A549 (cell line): ENCODE results near the gene GGT7.

Experiments
- CHD4 ChIP-seq: fragments of 200-600 bp; sonication (generic); IDR thresholded peaks from 2 replicates; pipeline ENCODE4 v1.6.1; 2016; ENCODE audit warnings: antibody characterized with exemption, mild to moderate bottlenecking, borderline replicate concordance
- ESRRA ChIP-seq: fragments of 150-350 bp; IDR thresholded peaks from 2 replicates; pipeline ENCODE4 v1.6.1; 2014; ENCODE audit warnings: mild to moderate bottlenecking, low read length, borderline replicate concordance
- FOSB ChIP-seq: fragments of 250-450 bp; sonication (Bioruptor Pico); IDR thresholded peaks from 2 replicates; pipeline ENCODE4 v1.5.0; 2020; ENCODE audit warnings: mild to moderate bottlenecking, moderate library complexity
- TP53 ChIP-seq: fragments of 250-450 bp; sonication (Bioruptor Pico); IDR thresholded peaks from 2 replicates; pipeline ENCODE4 v1.5.0; 2021; ENCODE audit warnings: mild to moderate bottlenecking, moderate library complexity
- TF ChIP-seq, protein P1 (sequence below): fragments of >200 bp; sonication (Bioruptor Twin); formaldehyde crosslinking; IDR thresholded peaks from 3 replicates; pipeline ENCODE4 v1.5.1; 2016
- TF ChIP-seq, protein P2 (sequence below): fragments of 200-600 bp; sonication (generic); IDR thresholded peaks from 2 replicates; pipeline ENCODE4 v1.6.1; 2016; ENCODE audit warnings: antibody characterized with exemption, mild to moderate bottlenecking, moderate library complexity

DNA sequence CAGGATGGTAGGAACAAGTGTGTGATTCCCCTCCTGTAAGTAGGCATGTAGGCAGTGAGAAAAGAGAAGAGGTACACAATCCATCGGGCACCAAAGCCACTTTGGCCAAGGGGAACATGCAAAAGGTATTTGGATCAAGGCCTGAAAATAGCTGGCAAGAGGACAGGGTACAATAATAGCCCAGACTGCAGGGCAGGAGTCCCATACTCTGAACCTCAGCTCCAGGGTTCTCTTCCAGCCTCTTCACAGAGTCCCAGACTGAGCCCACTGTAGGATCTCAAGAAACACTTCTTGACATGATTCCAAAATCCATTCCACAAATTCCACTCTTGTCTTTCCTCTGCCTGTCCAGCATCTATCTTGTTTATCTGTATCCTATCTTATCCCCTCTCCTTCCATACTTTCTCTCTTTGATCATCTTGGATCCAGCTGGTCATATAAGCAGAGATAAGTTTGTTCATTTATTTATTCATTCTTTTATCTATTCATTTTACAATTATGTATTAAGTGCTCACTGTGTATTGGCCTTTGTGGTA is 23.5 kb upstream of the GGT7 start:
- TF ChIP-seq, protein P1, sequence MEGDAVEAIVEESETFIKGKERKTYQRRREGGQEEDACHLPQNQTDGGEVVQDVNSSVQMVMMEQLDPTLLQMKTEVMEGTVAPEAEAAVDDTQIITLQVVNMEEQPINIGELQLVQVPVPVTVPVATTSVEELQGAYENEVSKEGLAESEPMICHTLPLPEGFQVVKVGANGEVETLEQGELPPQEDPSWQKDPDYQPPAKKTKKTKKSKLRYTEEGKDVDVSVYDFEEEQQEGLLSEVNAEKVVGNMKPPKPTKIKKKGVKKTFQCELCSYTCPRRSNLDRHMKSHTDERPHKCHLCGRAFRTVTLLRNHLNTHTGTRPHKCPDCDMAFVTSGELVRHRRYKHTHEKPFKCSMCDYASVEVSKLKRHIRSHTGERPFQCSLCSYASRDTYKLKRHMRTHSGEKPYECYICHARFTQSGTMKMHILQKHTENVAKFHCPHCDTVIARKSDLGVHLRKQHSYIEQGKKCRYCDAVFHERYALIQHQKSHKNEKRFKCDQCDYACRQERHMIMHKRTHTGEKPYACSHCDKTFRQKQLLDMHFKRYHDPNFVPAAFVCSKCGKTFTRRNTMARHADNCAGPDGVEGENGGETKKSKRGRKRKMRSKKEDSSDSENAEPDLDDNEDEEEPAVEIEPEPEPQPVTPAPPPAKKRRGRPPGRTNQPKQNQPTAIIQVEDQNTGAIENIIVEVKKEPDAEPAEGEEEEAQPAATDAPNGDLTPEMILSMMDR: no peak
- TF ChIP-seq ESRRA (no peak), TP53 (no peak), FOSB (CRISPR knock-in tag) (no peak), CHD4 (no peak)
- TF ChIP-seq, protein P2, sequence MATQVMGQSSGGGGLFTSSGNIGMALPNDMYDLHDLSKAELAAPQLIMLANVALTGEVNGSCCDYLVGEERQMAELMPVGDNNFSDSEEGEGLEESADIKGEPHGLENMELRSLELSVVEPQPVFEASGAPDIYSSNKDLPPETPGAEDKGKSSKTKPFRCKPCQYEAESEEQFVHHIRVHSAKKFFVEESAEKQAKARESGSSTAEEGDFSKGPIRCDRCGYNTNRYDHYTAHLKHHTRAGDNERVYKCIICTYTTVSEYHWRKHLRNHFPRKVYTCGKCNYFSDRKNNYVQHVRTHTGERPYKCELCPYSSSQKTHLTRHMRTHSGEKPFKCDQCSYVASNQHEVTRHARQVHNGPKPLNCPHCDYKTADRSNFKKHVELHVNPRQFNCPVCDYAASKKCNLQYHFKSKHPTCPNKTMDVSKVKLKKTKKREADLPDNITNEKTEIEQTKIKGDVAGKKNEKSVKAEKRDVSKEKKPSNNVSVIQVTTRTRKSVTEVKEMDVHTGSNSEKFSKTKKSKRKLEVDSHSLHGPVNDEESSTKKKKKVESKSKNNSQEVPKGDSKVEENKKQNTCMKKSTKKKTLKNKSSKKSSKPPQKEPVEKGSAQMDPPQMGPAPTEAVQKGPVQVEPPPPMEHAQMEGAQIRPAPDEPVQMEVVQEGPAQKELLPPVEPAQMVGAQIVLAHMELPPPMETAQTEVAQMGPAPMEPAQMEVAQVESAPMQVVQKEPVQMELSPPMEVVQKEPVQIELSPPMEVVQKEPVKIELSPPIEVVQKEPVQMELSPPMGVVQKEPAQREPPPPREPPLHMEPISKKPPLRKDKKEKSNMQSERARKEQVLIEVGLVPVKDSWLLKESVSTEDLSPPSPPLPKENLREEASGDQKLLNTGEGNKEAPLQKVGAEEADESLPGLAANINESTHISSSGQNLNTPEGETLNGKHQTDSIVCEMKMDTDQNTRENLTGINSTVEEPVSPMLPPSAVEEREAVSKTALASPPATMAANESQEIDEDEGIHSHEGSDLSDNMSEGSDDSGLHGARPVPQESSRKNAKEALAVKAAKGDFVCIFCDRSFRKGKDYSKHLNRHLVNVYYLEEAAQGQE: no peak
